Measurements from ENCODE around the gene KCNA5. TPM values are rescaled to one million over a fixed set of nuclear protein-coding genes. Genes with fewer than 3 reads are reported as not detected.

The KCNA5 gene
- total RNA-seq, 1 donor from 2014 or later: 2.6 TPM

- H3K27ac ChIP-seq (replicated peaks): no peak overlapping the region
- H3K4me3 ChIP-seq: no peak overlapping the region
- no peaks in the 10 kb centered on the region for H3K36me3 ChIP-seq
- H3K9me3 ChIP-seq (replicated peaks): no peaks in the 10 kb centered on the region
- H3K27me3 ChIP-seq (ENCODE audit: low read depth): peaks cover 50% of the 10 kb centered on the region
- no peak for TF ChIP-seq CTCF (IDR thresholded peaks at IDR 0.05; ENCODE audit: borderline replicate concordance)
- DNase-seq: no peak
- intact Hi-C loops (cut with micrococcal nuclease): loop anchor here (5.0 kb wide), 1 partner anchor 144 kb away; no protein-coding TSS in a partner anchor
- peaks cover 13% of the 10 kb centered on the region for H3K4me1 ChIP-seq
Observed at GRCh38 chr12:5000658-5001385, 42.9 kb upstream of the KCNA5 start.

- no peak overlapping the region for H3K27ac ChIP-seq (replicated peaks)
- peak; percentile 54 for DNase-seq
- H3K9me3 ChIP-seq (replicated peaks): no peaks in the 10 kb centered on the region
- no peaks in the 10 kb centered on the region for H3K36me3 ChIP-seq
- intact Hi-C loops (cut with micrococcal nuclease): loop anchor here (5.0 kb wide), 1 partner anchor 146 kb away; no protein-coding TSS in a partner anchor
- TF ChIP-seq CTCF (IDR thresholded peaks at IDR 0.05; ENCODE audit: borderline replicate concordance): peak; percentile 94
- peaks cover 40% of the 10 kb centered on the region for H3K27me3 ChIP-seq (ENCODE audit: low read depth)
- peaks cover 3% of the 10 kb centered on the region for H3K4me1 ChIP-seq
- H3K4me3 ChIP-seq: no peak overlapping the region
Observed at GRCh38 chr12:5003025-5003666, 40.5 kb upstream of the KCNA5 start.

- H3K4me1 ChIP-seq: peaks cover 7% of the 10 kb centered on the region
- H3K9me3 ChIP-seq (replicated peaks): no peaks in the 10 kb centered on the region
- H3K27ac ChIP-seq (replicated peaks): no peak overlapping the region
- peaks cover 15% of the 10 kb centered on the region for H3K27me3 ChIP-seq (ENCODE audit: low read depth)
- H3K36me3 ChIP-seq: no peaks in the 10 kb centered on the region
- no peak overlapping the region for H3K4me3 ChIP-seq
- DNase-seq: no peak
- intact Hi-C loops (cut with micrococcal nuclease): no loop called here
- no peak for TF ChIP-seq CTCF (IDR thresholded peaks at IDR 0.05; ENCODE audit: borderline replicate concordance)
Observed at GRCh38 chr12:5008661-5009060, 35.0 kb upstream of the KCNA5 start.

GRCh38 chr12:5010151-5010550, 33.5 kb upstream of the KCNA5 start:
- TF ChIP-seq CTCF (IDR thresholded peaks at IDR 0.05; ENCODE audit: borderline replicate concordance): no peak
- H3K27me3 ChIP-seq (ENCODE audit: low read depth): peaks cover 12% of the 10 kb centered on the region
- intact Hi-C loops (cut with micrococcal nuclease): no loop called here
- no peak overlapping the region for H3K27ac ChIP-seq (replicated peaks)
- no peaks in the 10 kb centered on the region for H3K36me3 ChIP-seq
- DNase-seq: no peak
- no peak overlapping the region for H3K4me3 ChIP-seq
- no peaks in the 10 kb centered on the region for H3K9me3 ChIP-seq (replicated peaks)
- peaks cover 7% of the 10 kb centered on the region for H3K4me1 ChIP-seq

- Histone ChIP-seq H3K27ac (replicated peaks) (peak overlapping the region; percentile 34), H3K36me3 (no peaks in the 10 kb centered on the region), H3K27me3 (ENCODE audit: low read depth) (peaks cover 4% of the 10 kb centered on the region), H3K4me1 (peaks cover 7% of the 10 kb centered on the region), H3K4me3 (no peak overlapping the region), H3K9me3 (replicated peaks) (no peaks in the 10 kb centered on the region)
- intact Hi-C loops (cut with micrococcal nuclease): no loop called here
- DNase-seq: peak; percentile 46
- no peak for TF ChIP-seq CTCF (IDR thresholded peaks at IDR 0.05; ENCODE audit: borderline replicate concordance)
Observed at GRCh38 chr12:5012337-5012736, 31.3 kb upstream of the KCNA5 start.
